Natural killer cell (primary cell): ENCODE data around the gene NFILZ. TPM values are rescaled to one million over a fixed set of nuclear protein-coding genes. Genes with fewer than 3 reads are reported as not detected.

ENCODE experiments used
- ATAC-seq, 3 donors: fragments of 150-1000 bp in 2 of 3; fragments of 200-7000 bp in 1 of 3; cut with Tn5 transposase; 1 replicate in 1 of 3; 2 replicates in 2 of 3; pipeline ENCODE4 v1.10.0; 2021; ENCODE audit warnings: mild to moderate bottlenecking in 2 of 3, moderate library complexity in 2 of 3
- DNase-seq, 2 donors: peaks; one replicate each; pipeline versions ENCODE4 v3.0.0 to v3.0.0-alpha.2; 2013 to 2021; ENCODE audit warnings: mixed read lengths in 1 of 2
- H3K27ac ChIP-seq: one replicate; pipeline ENCODE4 v1.5.1; 2013; ENCODE audit warnings: mild to moderate bottlenecking, low read length
- H3K27me3 ChIP-seq: one replicate; pipeline ENCODE4 v1.6.1; 2013; ENCODE audit warnings: low read length; ENCODE audit not compliant: control insufficient read depth, insufficient read depth
- H3K36me3 ChIP-seq: one replicate; pipeline ENCODE4 v1.6.1; 2013; ENCODE audit warnings: low read length; ENCODE audit not compliant: control insufficient read depth, insufficient read depth
- H3K4me1 ChIP-seq: one replicate; pipeline ENCODE4 v1.6.1; 2013; ENCODE audit warnings: low read length; ENCODE audit not compliant: control insufficient read depth, insufficient read depth
- H3K4me3 ChIP-seq: one replicate; pipeline ENCODE4 v1.5.1; 2013; ENCODE audit warnings: low read length
- H3K9me3 ChIP-seq: one replicate; pipeline ENCODE4 v1.6.1; 2013; ENCODE audit warnings: low read length; ENCODE audit not compliant: control insufficient read depth, insufficient read depth
- H3K27ac Mint-ChIP-seq, 2 donors: one replicate each; pipeline ENCODE4 v1.8.0; 2022; ENCODE audit warnings: mild to moderate bottlenecking in 2 of 2, mixed read lengths in 2 of 2, moderate library complexity in 1 of 2
- H3K27me3 Mint-ChIP-seq, 2 donors: one replicate each; pipeline ENCODE4 v1.8.0; 2022; ENCODE audit warnings: low read depth in 2 of 2, mixed read lengths in 2 of 2
- H3K36me3 Mint-ChIP-seq: one replicate; pipeline ENCODE4 v1.8.0; 2022; ENCODE audit warnings: mixed read lengths
- H3K4me1 Mint-ChIP-seq, 2 donors: one replicate each; pipeline ENCODE4 v1.8.0; 2022; ENCODE audit warnings: mixed read lengths in 2 of 2
- H3K4me3 Mint-ChIP-seq: one replicate; pipeline ENCODE4 v1.8.0; 2022; ENCODE audit warnings: mild to moderate bottlenecking, moderate library complexity, mixed read lengths
- H3K9me3 Mint-ChIP-seq, 2 donors: one replicate each; pipeline ENCODE4 v1.8.0; 2022; ENCODE audit warnings: mixed read lengths in 2 of 2
- CTCF ChIP-seq: fragments of 200-600 bp; IDR thresholded peaks from one replicate; pipeline ENCODE4 v1.8.0; 2022; ENCODE audit warnings: antibody characterized with exemption
- WGBS: methylation state at CpG from one replicate; pipeline ENCODE4 v1.1.7; 2013; ENCODE audit warnings: missing lambda C conversion rate; ENCODE audit not compliant: insufficient coverage; 5-methylcytosine and 5-hydroxymethylcytosine counted together
- intact Hi-C: fragments of 100-400 bp; cut with micrococcal nuclease; formaldehyde crosslinking; loops from one replicate; pipeline ENCODE4 v1.14.2; 2022
- total RNA-seq, 4 donors: library from RNA; stranded (reverse); fragments of 120-200 nt in 1 of 4; gene quantifications; one replicate each; pipeline versions ENCODE4 v1.2.3 to v1.2.4, GENCODE V29; 2013 to 2022

The NFILZ gene
- total RNA-seq, 3 donors from 2014 or later (not counting 1 experiment from before 2014, with no cell fraction given): not detected

DNA sequence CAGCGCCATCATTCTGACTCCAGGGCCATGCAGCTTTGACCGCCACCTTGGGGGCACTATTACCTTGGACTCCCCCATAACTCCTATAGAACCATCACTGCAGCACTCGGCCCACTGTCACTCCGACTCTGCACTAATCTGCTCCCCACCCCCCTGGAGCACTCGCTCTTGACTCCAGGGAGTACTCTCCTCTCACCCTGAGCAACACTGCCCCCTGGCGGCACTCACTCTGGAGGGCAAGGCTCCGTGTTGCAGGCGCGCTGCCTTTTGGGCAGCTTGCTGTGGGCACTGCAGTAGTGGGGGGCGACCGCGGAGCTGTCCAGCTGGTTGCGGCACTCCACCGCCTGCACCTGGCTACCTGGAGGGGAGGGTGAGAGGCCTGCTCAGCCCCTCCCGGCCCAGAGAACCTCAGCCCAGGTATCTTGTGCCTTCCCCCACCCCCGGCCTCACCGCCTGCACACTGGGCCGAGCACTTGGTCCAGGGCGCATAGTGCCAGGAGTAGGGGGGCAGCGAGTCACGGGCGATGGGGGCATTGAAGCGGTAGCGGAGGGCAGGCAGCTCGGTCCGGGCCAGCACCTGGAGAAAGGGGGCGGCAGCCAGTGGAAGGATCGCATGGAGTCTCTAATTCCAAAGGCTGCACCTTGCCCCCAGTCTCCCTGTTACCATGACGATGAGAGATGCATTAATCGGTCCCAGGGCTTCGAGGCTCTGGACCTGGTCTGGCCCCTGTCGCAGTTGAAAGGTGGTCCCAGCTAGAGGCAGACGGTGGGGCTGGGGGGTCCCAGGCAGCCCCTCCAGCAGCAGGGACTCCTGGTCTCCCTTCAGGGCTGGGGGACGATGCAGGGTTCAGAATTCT, 44.3 kb upstream of the NFILZ start:
- TF ChIP-seq CTCF: no peak
- H3K4me3 ChIP-seq: no peak overlapping the region
- Mint-ChIP-seq H3K4me1 (no peaks in the 10 kb centered on the region), H3K4me3 (no peak overlapping the region), H3K36me3 (no peaks in the 10 kb centered on the region), H3K27ac (no peak overlapping the region), H3K9me3 (no peaks in the 10 kb centered on the region), H3K27me3 (no peaks in the 10 kb centered on the region)
- intact Hi-C loops: no loop called here
- H3K9me3 ChIP-seq: no peaks in the 10 kb centered on the region
- peaks cover 2% of the 10 kb centered on the region for H3K4me1 ChIP-seq
- H3K27ac ChIP-seq: no peak overlapping the region
- H3K36me3 ChIP-seq: peaks cover 2% of the 10 kb centered on the region
- DNase-seq (peak in 1 of 2 donors; percentile 74), ATAC-seq (peak in 2 of 3 donors; percentile 46 to 48)
- WGBS: 92% methylated on average over 34 of the region's 34 CpGs
- H3K27me3 ChIP-seq: no peaks in the 10 kb centered on the region

- H3K4me1 Mint-ChIP-seq: peaks cover 23 to 28% of the 10 kb centered on the region in 2 donors
- no peaks in the 10 kb centered on the region for H3K9me3 Mint-ChIP-seq
- H3K27me3 Mint-ChIP-seq: no peaks in the 10 kb centered on the region
- intact Hi-C loops: no loop called here
- Histone ChIP-seq H3K4me1 (peaks cover 21% of the 10 kb centered on the region), H3K4me3 (no peak overlapping the region), H3K9me3 (no peaks in the 10 kb centered on the region), H3K27me3 (no peaks in the 10 kb centered on the region), H3K36me3 (peaks cover 2% of the 10 kb centered on the region), H3K27ac (no peak overlapping the region)
- ATAC-seq (no peak), DNase-seq (no peak)
- H3K36me3 Mint-ChIP-seq: no peaks in the 10 kb centered on the region
- H3K4me3 Mint-ChIP-seq: no peak overlapping the region
- 97% methylated on average over 31 of the region's 32 CpGs for WGBS
- H3K27ac Mint-ChIP-seq: no peak overlapping the region
- no peak for TF ChIP-seq CTCF
Measured at GRCh38 chr19:8589177-8589714, 41.2 kb upstream of the NFILZ start.

DNA sequence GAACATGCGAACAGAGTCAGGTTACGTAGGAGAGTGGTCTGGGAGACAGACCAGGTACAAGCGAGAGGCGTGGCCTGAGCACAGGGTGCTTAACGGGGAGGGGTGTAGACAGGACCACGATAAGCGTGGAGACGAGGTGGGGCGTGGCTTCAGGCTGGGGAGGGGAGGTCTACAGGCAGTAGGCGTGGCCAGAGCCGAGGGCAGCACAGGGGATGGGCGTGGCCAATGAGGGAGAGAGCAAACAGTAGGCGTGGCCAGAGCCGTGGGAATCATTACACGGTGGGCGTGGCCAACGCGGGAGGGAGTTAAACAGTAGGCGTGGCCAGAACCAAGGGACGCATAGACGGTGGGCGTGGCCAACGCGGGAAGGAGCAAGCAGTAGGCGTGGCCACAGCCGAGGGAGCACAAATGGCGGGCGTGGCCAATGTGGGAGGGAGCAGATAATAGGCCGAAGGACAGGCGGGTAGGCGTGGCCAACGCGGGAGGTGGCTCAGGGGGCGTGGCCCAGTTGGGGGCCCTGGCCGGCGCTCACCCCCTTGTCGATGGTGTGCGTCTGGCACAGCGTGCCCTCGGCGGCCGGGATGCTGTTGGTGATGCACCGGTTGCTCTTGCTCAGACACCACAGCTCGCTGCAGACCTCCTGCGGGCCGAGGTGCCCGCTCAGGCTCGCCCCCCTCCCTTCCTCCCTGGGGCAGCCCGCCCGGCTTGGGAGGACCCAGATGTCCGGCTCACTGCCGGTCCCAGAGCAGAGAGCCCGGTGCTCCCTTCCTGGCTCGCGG, 38.0 kb upstream of the NFILZ start:
- no peaks in the 10 kb centered on the region for H3K27me3 ChIP-seq
- Mint-ChIP-seq H3K36me3 (no peaks in the 10 kb centered on the region), H3K4me1 (peaks cover 24 to 38% of the 10 kb centered on the region in 2 donors), H3K4me3 (peak overlapping the region; percentile 82), H3K9me3 (no peaks in the 10 kb centered on the region), H3K27me3 (no peaks in the 10 kb centered on the region), H3K27ac (peak overlapping the region; percentile 72 to 81)
- peaks cover 9% of the 10 kb centered on the region for H3K36me3 ChIP-seq
- H3K9me3 ChIP-seq: no peaks in the 10 kb centered on the region
- ATAC-seq: peak; percentile 86 to 94 (median 87)
- WGBS: 3% methylated on average over 55 of the region's 55 CpGs
- TF ChIP-seq CTCF: no peak
- peak; percentile 97 to 99 for DNase-seq
- H3K4me3 ChIP-seq: peak overlapping the region; percentile 30
- no peak overlapping the region for H3K27ac ChIP-seq
- peaks cover 21% of the 10 kb centered on the region for H3K4me1 ChIP-seq
- intact Hi-C loops: loop anchor here (1.0 to 5.0 kb wide), 3 partner anchors 14 to 202 kb away; partner anchors contain the start of genes MARCHF2 and RAB11B
